Sigmoid colon (tissue), 7 donors: ENCODE measurements around the gene XYLB. TPM values are rescaled to one million over a fixed set of nuclear protein-coding genes. Genes with fewer than 3 reads are reported as not detected.

ENCODE experiments used
- DNase-seq: peaks from one replicate; pipeline ENCODE4 v3.0.0-alpha.2; 2019
- H3K27ac ChIP-seq, 4 donors: fragments of 200-600 bp; sonication (generic); one replicate each; pipeline ENCODE4 v1.5.1; 2016 to 2019; ENCODE audit warnings: mild to moderate bottlenecking in 1 of 4
- H3K27me3 ChIP-seq, 3 donors: fragments of 200-600 bp; sonication (generic); one replicate each; pipeline ENCODE4 v1.5.1; 2019; ENCODE audit warnings: mild to moderate bottlenecking in 1 of 3
- H3K36me3 ChIP-seq, 4 donors: fragments of 200-600 bp; sonication (generic); one replicate each; pipeline ENCODE4 v1.5.1; 2016 to 2019
- H3K4me1 ChIP-seq, 4 donors: fragments of 200-600 bp; sonication (generic); one replicate each; pipeline ENCODE4 v1.5.1; 2017 to 2019
- H3K4me3 ChIP-seq, 4 donors: fragments of 200-600 bp; sonication (generic); one replicate each; pipeline ENCODE4 v1.5.1; 2017 to 2019; ENCODE audit warnings: mild to moderate bottlenecking in 2 of 4, moderate library complexity in 1 of 4
- H3K9me3 ChIP-seq, 4 donors: fragments of 200-600 bp in 3 of 4; sonication (generic) in 3 of 4; one replicate each; pipeline versions ENCODE4 v1.5.1 to v1.6.1; 2013 to 2019
- EP300 ChIP-seq, 4 donors: sonication (generic); formaldehyde crosslinking; IDR thresholded peaks; one replicate each; pipeline ENCODE4 v1.6.1; 2017; ENCODE audit warnings: antibody characterized with exemption in 4 of 4
- POLR2A ChIP-seq, 2 donors: fragments of 450-650 bp; IDR thresholded peaks; one replicate each; pipeline ENCODE4 v1.6.1; 2016; ENCODE audit warnings: antibody characterized with exemption in 2 of 2, mild to moderate bottlenecking in 2 of 2, moderate library complexity in 2 of 2
- POLR2AphosphoS5 ChIP-seq, 4 donors: sonication (generic); formaldehyde crosslinking; IDR thresholded peaks; one replicate each; pipeline ENCODE4 v1.6.1; 2017; ENCODE audit warnings: antibody characterized with exemption in 4 of 4
- WGBS, 2 donors: extraction: QIAGEN DNeasy Blood & Tissue Kit; methylation state at CpG; one replicate each; pipeline ENCODE4 v1.1.7; 2013; 5-methylcytosine and 5-hydroxymethylcytosine counted together
- intact Hi-C: fragments of 100-400 bp; cut with DNase I; formaldehyde crosslinking; loops from one replicate; pipeline ENCODE4 v1.15.1; 2023
- polyA plus RNA-seq, 3 donors: library from polyadenylated mRNA; stranded (reverse); fragments of 200-250 nt; gene quantifications; one replicate each; pipeline ENCODE4 v1.2.3, GENCODE V29; 2013
- total RNA-seq, 4 donors: library from RNA; depleted of rRNA; stranded (reverse); fragments of >200 nt; gene quantifications; one replicate each; pipeline ENCODE4 v1.1.0, GENCODE V29; 2016
- TF ChIP-seq, protein P1 (sequence below), 4 experiments: fragments of 450-650 bp in 3 of 4; fragments of 200-600 bp in 1 of 4; IDR thresholded peaks; one replicate each; pipeline ENCODE4 v1.5.1; 2016 to 2019; ENCODE audit warnings: antibody characterized with exemption in 4 of 4, mild to moderate bottlenecking in 3 of 4, moderate library complexity in 2 of 4
- donor health status: healthy with polysubstance abuse.
- donor health status: Bipolar disorder and iron deficiency.
- donor health status: healthy.

The XYLB gene
- total and polyA plus RNA-seq, 7 donors: 2.3 to 4.9 (median 3.2) TPM

DNA sequence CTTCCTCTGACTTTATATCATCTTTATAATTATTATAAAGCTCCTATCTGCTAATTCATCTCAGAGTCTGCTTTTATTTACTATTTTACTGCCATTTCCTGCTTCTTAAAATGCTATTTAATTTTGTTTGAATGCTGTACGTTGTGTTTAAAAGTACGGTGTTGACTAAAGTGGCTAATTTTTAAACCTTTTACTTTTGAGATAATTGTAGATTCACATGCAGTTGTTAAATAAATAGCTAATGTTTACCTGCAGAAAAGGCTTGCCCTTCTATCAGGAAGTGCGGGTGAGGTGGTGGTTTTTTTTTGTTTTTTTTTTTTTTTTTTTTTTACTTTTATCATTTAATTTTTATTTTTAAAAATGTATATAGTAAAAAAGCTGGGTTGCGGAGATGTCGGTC is 41.3 kb downstream of the XYLB start:
- intact Hi-C loops: no loop called here
- no peak for DNase-seq
- TF ChIP-seq EP300 (IDR thresholded peaks at IDR 0.05) (no peak), POLR2A (IDR thresholded peaks at IDR 0.05) (no peak), POLR2AphosphoS5 (IDR thresholded peaks at IDR 0.05) (no peak)
- TF ChIP-seq, protein P1, sequence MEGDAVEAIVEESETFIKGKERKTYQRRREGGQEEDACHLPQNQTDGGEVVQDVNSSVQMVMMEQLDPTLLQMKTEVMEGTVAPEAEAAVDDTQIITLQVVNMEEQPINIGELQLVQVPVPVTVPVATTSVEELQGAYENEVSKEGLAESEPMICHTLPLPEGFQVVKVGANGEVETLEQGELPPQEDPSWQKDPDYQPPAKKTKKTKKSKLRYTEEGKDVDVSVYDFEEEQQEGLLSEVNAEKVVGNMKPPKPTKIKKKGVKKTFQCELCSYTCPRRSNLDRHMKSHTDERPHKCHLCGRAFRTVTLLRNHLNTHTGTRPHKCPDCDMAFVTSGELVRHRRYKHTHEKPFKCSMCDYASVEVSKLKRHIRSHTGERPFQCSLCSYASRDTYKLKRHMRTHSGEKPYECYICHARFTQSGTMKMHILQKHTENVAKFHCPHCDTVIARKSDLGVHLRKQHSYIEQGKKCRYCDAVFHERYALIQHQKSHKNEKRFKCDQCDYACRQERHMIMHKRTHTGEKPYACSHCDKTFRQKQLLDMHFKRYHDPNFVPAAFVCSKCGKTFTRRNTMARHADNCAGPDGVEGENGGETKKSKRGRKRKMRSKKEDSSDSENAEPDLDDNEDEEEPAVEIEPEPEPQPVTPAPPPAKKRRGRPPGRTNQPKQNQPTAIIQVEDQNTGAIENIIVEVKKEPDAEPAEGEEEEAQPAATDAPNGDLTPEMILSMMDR (IDR thresholded peaks at IDR 0.05): no peak
- H3K4me1 ChIP-seq: peaks cover 0 to under 1% (median 0%) of the 10 kb centered on the region in 4 donors
- 82 to 84% methylated on average over 5 of the region's 5 CpGs for WGBS, 2 donors
- peaks cover 0 to 10% (median 2%) of the 10 kb centered on the region in 4 donors for H3K9me3 ChIP-seq
- H3K36me3 ChIP-seq: peaks cover 0 to 27% (median 0%) of the 10 kb centered on the region in 4 donors
- no peak overlapping the region for H3K4me3 ChIP-seq
- H3K27ac ChIP-seq: no peak overlapping the region
- H3K27me3 ChIP-seq: no peaks in the 10 kb centered on the region

DNA sequence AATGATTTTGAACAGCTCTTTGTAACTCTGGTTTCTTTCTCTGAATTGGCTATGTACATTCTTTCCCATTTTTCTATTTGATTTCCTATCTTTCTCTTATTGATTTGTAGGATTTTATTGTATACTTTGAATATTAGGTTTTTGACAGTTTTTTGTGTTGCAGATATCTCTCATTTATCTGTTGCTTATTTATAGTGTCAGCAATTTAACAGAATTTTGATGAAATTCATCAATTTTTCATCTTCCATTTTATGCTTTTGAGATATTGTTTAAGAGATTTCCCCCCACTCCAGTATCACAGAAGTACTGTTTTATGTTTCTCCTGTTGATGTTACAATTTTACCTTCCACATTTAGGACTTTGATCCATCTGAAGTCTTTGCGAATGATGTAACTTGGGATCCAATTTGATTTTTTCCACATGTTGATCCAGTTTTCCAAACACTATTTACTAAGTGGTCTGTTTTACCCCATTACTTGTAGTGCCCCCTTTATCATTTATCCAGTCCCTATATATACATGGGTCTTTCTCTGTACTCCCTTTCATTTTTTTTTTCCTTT is 46.1 kb downstream of the XYLB start:
- Histone ChIP-seq H3K27ac (no peak overlapping the region), H3K4me1 (no peaks in the 10 kb centered on the region), H3K36me3 (peaks cover 0 to 13% (median 3%) of the 10 kb centered on the region in 4 donors), H3K4me3 (no peak overlapping the region), H3K9me3 (peaks cover 0 to 1% (median 0%) of the 10 kb centered on the region in 4 donors), H3K27me3 (no peaks in the 10 kb centered on the region)
- intact Hi-C loops: no loop called here
- TF ChIP-seq POLR2A (IDR thresholded peaks at IDR 0.05) (no peak), EP300 (IDR thresholded peaks at IDR 0.05) (no peak), POLR2AphosphoS5 (IDR thresholded peaks at IDR 0.05) (no peak)
- TF ChIP-seq, protein P1 (IDR thresholded peaks at IDR 0.05): no peak
- 96 to 99% methylated on average over 1 of the region's 1 CpG for WGBS, 2 donors
- no peak for DNase-seq

DNA sequence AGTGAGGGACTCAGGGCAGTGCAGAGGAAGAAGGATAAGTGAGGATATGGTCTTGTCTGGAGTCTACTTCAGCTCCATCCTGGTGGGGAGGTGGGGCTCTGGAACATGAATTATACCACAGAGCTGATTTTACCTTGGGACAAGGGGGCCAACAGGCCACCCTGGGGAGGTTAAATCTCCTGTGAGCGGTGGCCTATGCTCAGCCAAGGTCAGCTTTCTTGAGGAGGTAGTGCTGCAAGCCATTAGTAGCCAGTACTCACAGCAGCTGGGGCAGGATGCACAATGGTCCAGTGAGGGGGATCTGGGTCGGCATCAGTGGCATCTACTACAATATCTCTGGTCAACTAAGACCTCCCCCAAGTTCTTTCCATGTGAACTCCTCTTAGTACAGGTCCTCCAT is 49.7 kb downstream of the XYLB start:
- WGBS, 2 donors: 97% methylated on average over 2 of the region's 2 CpGs
- H3K9me3 ChIP-seq: no peaks in the 10 kb centered on the region
- H3K4me1 ChIP-seq: no peaks in the 10 kb centered on the region
- no peak overlapping the region for H3K27ac ChIP-seq
- intact Hi-C loops: no loop called here
- no peak for DNase-seq
- no peak overlapping the region for H3K4me3 ChIP-seq
- no peaks in the 10 kb centered on the region for H3K27me3 ChIP-seq
- peaks cover 0 to 35% (median 6%) of the 10 kb centered on the region in 4 donors for H3K36me3 ChIP-seq
- TF ChIP-seq, protein P1 (IDR thresholded peaks at IDR 0.05): no peak
- TF ChIP-seq EP300 (IDR thresholded peaks at IDR 0.05): no peak

DNA sequence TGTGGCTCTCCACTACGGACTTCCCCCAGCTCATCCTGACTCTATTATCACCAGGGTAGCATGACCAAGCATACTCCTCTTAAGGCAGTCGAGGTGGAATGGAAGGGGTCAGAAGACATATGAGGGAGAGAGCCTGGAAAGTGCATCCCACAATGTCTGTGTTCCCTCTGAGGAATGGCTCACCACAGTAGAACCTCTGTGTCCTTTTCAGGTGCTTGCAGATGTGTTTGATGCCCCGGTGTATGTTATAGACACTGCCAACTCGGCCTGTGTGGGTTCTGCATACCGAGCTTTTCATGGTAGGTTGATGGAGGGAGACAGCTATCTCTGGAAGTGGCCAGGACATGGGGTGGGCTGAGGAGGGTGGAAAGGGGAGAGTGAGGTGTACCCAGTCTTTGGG is 50.3 kb downstream of the XYLB start:
- no peak for DNase-seq
- WGBS, 2 donors: 96 to 98% methylated on average over 5 of the region's 5 CpGs
- intact Hi-C loops: no loop called here
- Histone ChIP-seq H3K36me3 (peaks cover 0 to 41% (median 9%) of the 10 kb centered on the region in 4 donors), H3K27ac (no peak overlapping the region), H3K4me3 (no peak overlapping the region), H3K9me3 (no peaks in the 10 kb centered on the region), H3K4me1 (no peaks in the 10 kb centered on the region), H3K27me3 (no peaks in the 10 kb centered on the region)
- TF ChIP-seq, protein P1 (IDR thresholded peaks at IDR 0.05): no peak
- no peak for TF ChIP-seq POLR2AphosphoS5 (IDR thresholded peaks at IDR 0.05)
- TF ChIP-seq POLR2A (IDR thresholded peaks at IDR 0.05): no peak
- TF ChIP-seq EP300 (IDR thresholded peaks at IDR 0.05): no peak

DNA sequence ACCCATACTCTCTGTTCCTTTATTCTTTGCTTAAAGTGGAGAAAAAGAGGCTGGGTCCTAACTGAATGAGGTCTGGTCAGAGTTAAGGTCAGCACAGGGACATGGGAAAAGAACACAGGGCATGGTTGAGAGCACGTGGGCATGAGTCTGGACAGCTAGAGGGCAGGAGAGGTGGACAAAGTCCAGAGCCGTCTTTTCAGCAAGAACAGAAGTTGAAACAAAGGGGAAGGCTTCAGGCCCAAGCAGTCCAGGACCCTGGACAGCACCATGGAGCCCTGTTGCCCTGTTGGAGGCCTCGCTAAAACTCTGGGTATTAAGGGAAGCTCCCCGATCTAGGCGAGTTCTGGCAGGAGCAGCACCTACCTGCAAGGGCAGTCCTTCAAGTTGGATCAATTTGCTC is 50.7 kb downstream of the XYLB start:
- intact Hi-C loops: no loop called here
- TF ChIP-seq POLR2AphosphoS5 (IDR thresholded peaks at IDR 0.05) (no peak), EP300 (IDR thresholded peaks at IDR 0.05) (no peak), POLR2A (IDR thresholded peaks at IDR 0.05) (no peak)
- TF ChIP-seq, protein P1 (IDR thresholded peaks at IDR 0.05): no peak
- no peak overlapping the region for H3K4me3 ChIP-seq
- 79 to 88% methylated on average over 5 of the region's 5 CpGs for WGBS, 2 donors
- no peak overlapping the region for H3K27ac ChIP-seq
- no peaks in the 10 kb centered on the region for H3K4me1 ChIP-seq
- H3K27me3 ChIP-seq: no peaks in the 10 kb centered on the region
- no peak for DNase-seq
- no peaks in the 10 kb centered on the region for H3K9me3 ChIP-seq
- peaks cover 0 to 46% (median 11%) of the 10 kb centered on the region in 4 donors for H3K36me3 ChIP-seq
